K562 (cell line): ENCODE data around the gene CREBL2. TPM values are rescaled to one million over a fixed set of nuclear protein-coding genes. Genes with fewer than 3 reads are reported as not detected.
"Not testable (repeated sequence)": the region's sequence is repeated elsewhere in the genome, so short reads cannot be mapped to it uniquely, and the experiment has no call there.

Experiments used
- ATAC-seq: fragments of 200-7000 bp; cut with Tn5 transposase; 3 replicates; pipeline ENCODE4 v1.9.1; 2020; ENCODE audit warnings: moderate library complexity
- BruUV-seq: library from RNA; stranded (reverse); fragments of 400-500 nt; replicated peaks from 2 replicates; lab custom pipeline; 2021; lab: Mats Ljungman, UMichigan
- CTCF ChIA-PET: fragments of 300-600 bp; formaldehyde crosslinking; extraction: SDS; loops from one replicate; lab custom pipeline; 2021; ENCODE audit warnings: low intra/inter-chr PET ratio; lab: Yijun Ruan, JAX
- POLR2A ChIA-PET: fragments of 300-600, 350-650 bp; sonication (Branson Sonifier 250); formaldehyde crosslinking; extraction: SDS; loops from one replicate; lab custom pipeline; 2021; ENCODE audit warnings: antibody characterized with exemption, inconsistent platforms; lab: Yijun Ruan, JAX
- DNase-seq, 4 experiments: peaks; one replicate each; pipeline versions ENCODE4 v3.0.0 to v3.0.0-alpha.2; 2011 to 2018; ENCODE audit warnings: low spot score in 3 of 4, mixed read lengths in 3 of 4; ENCODE audit errors: extremely low read depth in 1 of 4
- FAIRE-seq: peaks from 2 replicates; lab custom pipeline; 2011; peaks lifted over from hg19 to GRCh38; lab: Jason Lieb, UNC
- H2AFZ ChIP-seq: 2 replicates; pipeline ENCODE4 v1.6.0; 2011; ENCODE audit warnings: low read depth, low read length, control low read depth, inconsistent platforms
- H3K27ac ChIP-seq: fragments of 200-600 bp; 3 replicates; pipeline ENCODE4 v1.8.0; 2011; ENCODE audit warnings: low read depth, mild to moderate bottlenecking, control low read depth, inconsistent platforms, low read length, moderate library complexity, mixed read lengths; ENCODE audit errors: extremely low read depth
- H3K27me3 ChIP-seq, 2 experiments: fragments of 300-600 bp in 1 of 2; 2 replicates in 1 of 2; 3 replicates in 1 of 2; pipeline versions ENCODE4 v1.6.0 to v1.8.0; 2011; ENCODE audit warnings: inconsistent platforms in 2 of 2, low read length in 2 of 2, mild to moderate bottlenecking in 1 of 2, mixed read lengths in 1 of 2, moderate library complexity in 1 of 2; ENCODE audit not compliant: control insufficient read depth in 2 of 2, insufficient read depth in 2 of 2
- H3K36me3 ChIP-seq: fragments of 300-600 bp; 3 replicates; pipeline ENCODE4 v1.8.0; 2011; ENCODE audit warnings: mild to moderate bottlenecking, low read length, inconsistent platforms; ENCODE audit not compliant: control insufficient read depth, insufficient read depth
- H3K4me1 ChIP-seq, 2 experiments: fragments of 200-600 bp in 1 of 2; replicated peaks in 1 of 2; 2 replicates in 1 of 2; 3 replicates in 1 of 2; pipeline versions ENCODE4 v1.5.1 to v1.8.0; 2011; ENCODE audit warnings: inconsistent platforms in 2 of 2, low read length in 2 of 2, mild to moderate bottlenecking in 1 of 2, mixed read lengths in 1 of 2, moderate library complexity in 1 of 2; ENCODE audit not compliant: control insufficient read depth in 2 of 2, insufficient read depth in 2 of 2
- H3K4me2 ChIP-seq: 2 replicates; pipeline ENCODE4 v1.6.1; 2011; ENCODE audit warnings: low read length, control low read depth, inconsistent platforms, mixed read lengths; ENCODE audit not compliant: insufficient read depth
- H3K4me3 ChIP-seq: fragments of 200-600 bp; sonication (generic), shearing (Covaris generic); 2 replicates; pipeline ENCODE4 v1.5.1; 2016; ENCODE audit warnings: control low read depth, inconsistent platforms
- H3K79me2 ChIP-seq: fragments of 200-600 bp; 3 replicates; pipeline ENCODE4 v1.8.0; 2011; ENCODE audit warnings: low read length, inconsistent platforms; ENCODE audit not compliant: control insufficient read depth, insufficient read depth
- H3K9ac ChIP-seq, 2 experiments: 2 replicates each; pipeline versions ENCODE4 v1.6.0 to v1.6.1; 2011; ENCODE audit warnings: low read depth in 2 of 2, low read length in 2 of 2, control low read depth in 1 of 2, inconsistent platforms in 1 of 2, mild to moderate bottlenecking in 1 of 2, mixed read lengths in 1 of 2; ENCODE audit not compliant: insufficient read depth in 1 of 2
- H3K9me1 ChIP-seq: one replicate; pipeline ENCODE4 v1.6.0; 2011; ENCODE audit warnings: inconsistent platforms, mild to moderate bottlenecking, low read length, moderate library complexity; ENCODE audit not compliant: control insufficient read depth, insufficient read depth
- H3K9me3 ChIP-seq: replicated peaks from 2 replicates; pipeline ENCODE4 v1.5.1; 2011; ENCODE audit warnings: low read depth, low read length, inconsistent platforms; ENCODE audit not compliant: control insufficient read depth, insufficient read depth
- H4K20me1 ChIP-seq: replicated peaks from 2 replicates; pipeline ENCODE4 v1.6.1; 2011; ENCODE audit warnings: low read length, inconsistent platforms, mixed read lengths; ENCODE audit not compliant: control insufficient read depth, insufficient read depth
- EP300 ChIP-seq: IDR thresholded peaks from 2 replicates; pipeline ENCODE4 v1.6.1; 2012; ENCODE audit warnings: low read length, improper control_type of control experiment
- ESRRB ChIP-seq: fragments of 250-450 bp; sonication (Bioruptor Pico); IDR thresholded peaks from 2 replicates; pipeline ENCODE4 v1.5.0; 2020; ENCODE audit warnings: mild to moderate bottlenecking, moderate library complexity, borderline replicate concordance
- TEAD1 ChIP-seq, 2 experiments: fragments of 450-650 bp in 1 of 2; sonication (generic) in 1 of 2; formaldehyde crosslinking; IDR thresholded peaks; 2 replicates each; pipeline versions ENCODE4 v1.4.0 to v1.8.0; 2020 to 2022; ENCODE audit warnings: mild to moderate bottlenecking in 2 of 2, missing genetic modification reagents in 1 of 2
- WGBS: fragments of 100-300 bp; shearing (Covaris generic); methylation state at CpG from one replicate; pipeline ENCODE4 v1.1.6; 2016; ENCODE audit warnings: low coverage, mixed read lengths; ENCODE audit not compliant: insufficient coverage; ENCODE audit errors: missing lambda C conversion rate; 5-methylcytosine and 5-hydroxymethylcytosine counted together
- in situ Hi-C: fragments of 300-500 bp; cut with MboI; formaldehyde crosslinking; loops from 4 replicates; pipeline ENCODE4 v1.15.0; 2018; ENCODE audit warnings: inconsistent platforms, mixed read lengths
- intact Hi-C: fragments of 100-400 bp; cut with micrococcal nuclease; formaldehyde crosslinking; loops from 2 replicates; pipeline ENCODE4 v1.14.2; 2022
- polyA plus RNA-seq, 8 experiments: library from polyadenylated mRNA; depleted of rRNA in 4 of 8; stranded (reverse) in 5 of 8; unstranded in 3 of 8; fragments of >200 nt; fragmentation: Nextera tagmentation in 2 of 8; fragmentation: Illumina TruSeq in 1 of 8; extraction: Ambion mirVana in 2 of 8; extraction: Trizol in 1 of 8; gene quantifications; 2 replicates each; pipeline versions ENCODE4 v1.2.1 to v1.2.3, GENCODE V29; 2011 to 2014; ENCODE audit warnings: inconsistent platforms in 1 of 8, missing spikeins in 1 of 8
- total RNA-seq, 7 experiments: library from RNA; depleted of rRNA in 6 of 7; stranded (reverse); fragments of >200 nt in 6 of 7; fragmentation: Illumina TruSeq in 2 of 7; extraction: Trizol in 2 of 7; gene quantifications; 2 replicates each; pipeline versions ENCODE4 v1.2.1 to v1.2.3, GENCODE V29; 2011 to 2021; ENCODE audit warnings: low replicate concordance in 1 of 7
- TF ChIP-seq, protein P1 (sequence below): fragments of 450-650 bp; IDR thresholded peaks from 2 replicates; pipeline ENCODE4 v1.6.1; 2018; ENCODE audit warnings: mild to moderate bottlenecking, low read depth; ENCODE audit not compliant: partially characterized antibody

Gene CREBL2
- total and polyA plus RNA-seq, 9 of the 15 experiments (the other 6 are each of a cell fraction or from before 2014, with no cell fraction given): 1.7 to 7.3 (median 5.2) TPM

DNA sequence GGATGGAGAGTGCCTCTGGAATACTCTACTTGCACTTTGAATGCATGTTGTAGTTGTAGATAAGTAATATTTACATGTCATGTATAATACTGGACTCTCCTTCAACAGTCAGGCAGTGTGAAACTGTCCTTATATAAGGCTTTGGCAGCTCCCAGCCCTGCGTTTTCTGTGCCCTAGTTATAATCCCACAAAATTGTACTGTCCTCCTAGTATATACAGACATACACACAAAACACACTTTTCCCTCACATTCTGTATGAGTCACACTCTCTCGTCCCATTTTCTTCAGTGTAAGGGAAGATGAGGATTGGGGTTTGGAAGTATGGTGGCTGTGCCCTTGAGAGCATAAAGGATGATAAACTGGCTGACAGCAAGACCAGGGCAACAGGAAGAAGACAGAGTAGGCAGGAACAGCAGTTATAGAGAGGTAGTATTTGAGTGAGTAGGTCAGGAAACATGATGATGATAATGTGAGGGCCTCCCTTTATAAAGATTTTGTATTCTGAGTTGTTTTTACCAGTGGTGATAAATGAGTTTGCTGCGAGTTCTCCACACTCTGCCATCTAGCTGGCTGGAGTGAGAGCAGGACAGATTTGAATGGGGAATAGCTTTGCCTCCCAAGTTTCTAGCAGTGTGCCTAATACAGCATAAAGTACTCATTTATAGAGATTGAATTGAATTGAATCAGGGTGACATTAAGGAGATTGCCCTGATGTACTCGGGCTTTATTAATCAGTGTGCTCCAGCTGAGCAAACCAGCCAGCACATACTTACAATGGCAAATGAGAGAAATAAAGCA is 5.0 kb downstream of the CREBL2 start (continued):
- no peak for TF ChIP-seq EP300
- TF ChIP-seq TEAD1 (CRISPR knock-in tag; IDR thresholded peaks at IDR 0.05): no peak
- TF ChIP-seq ESRRB (CRISPR knock-in tag): no peak
- TF ChIP-seq, protein P1, sequence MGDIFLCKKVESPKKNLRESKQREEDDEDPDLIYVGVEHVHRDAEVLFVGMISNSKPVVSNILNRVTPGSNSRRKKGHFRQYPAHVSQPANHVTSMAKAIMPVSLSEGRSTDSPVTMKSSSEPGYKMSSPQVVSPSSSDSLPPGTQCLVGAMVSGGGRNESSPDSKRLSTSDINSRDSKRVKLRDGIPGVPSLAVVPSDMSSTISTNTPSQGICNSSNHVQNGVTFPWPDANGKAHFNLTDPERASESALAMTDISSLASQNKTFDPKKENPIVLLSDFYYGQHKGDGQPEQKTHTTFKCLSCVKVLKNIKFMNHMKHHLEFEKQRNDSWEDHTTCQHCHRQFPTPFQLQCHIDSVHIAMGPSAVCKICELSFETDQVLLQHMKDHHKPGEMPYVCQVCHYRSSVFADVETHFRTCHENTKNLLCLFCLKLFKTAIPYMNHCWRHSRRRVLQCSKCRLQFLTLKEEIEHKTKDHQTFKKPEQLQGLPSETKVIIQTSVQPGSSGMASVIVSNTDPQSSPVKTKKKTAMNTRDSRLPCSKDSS: no peak

DNA sequence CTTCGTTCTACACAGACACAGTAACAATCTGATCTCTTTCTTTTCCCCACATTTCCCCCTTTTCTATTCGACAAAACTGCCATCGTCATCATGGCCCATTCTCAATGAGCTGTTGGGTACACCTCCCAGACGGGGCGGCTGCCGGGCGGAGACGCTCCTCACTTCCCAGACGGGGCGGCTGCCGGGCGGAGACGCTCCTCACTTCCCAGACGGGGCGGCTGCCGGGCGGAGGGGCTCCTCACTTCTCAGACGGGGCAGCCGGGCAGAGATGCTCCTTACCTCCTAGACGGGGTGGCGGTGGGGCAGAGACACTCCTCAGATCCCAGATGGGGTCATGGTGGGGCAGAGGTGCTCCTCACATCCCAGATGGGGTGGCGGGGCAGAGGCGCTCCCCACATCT is 6.4 kb downstream of the CREBL2 start:
- H3K36me3 ChIP-seq, H3K27me3 ChIP-seq, H2AFZ ChIP-seq, H3K79me2 ChIP-seq, H3K9me3 ChIP-seq, BruUV-seq, CTCF ChIA-PET, H3K9ac ChIP-seq, H4K20me1 ChIP-seq, ATAC-seq, POLR2A ChIA-PET, DNase-seq, in situ Hi-C loops, FAIRE-seq, H3K4me3 ChIP-seq, H3K4me1 ChIP-seq, intact Hi-C loops, H3K9me1 ChIP-seq, H3K27ac ChIP-seq, H3K4me2 ChIP-seq: not testable (repeated sequence)
- WGBS: 34% methylated on average over 3 of the region's 23 CpGs
